HCEC 1CT (cell line): Measurements from ENCODE around the gene C18orf63.
"Not testable (repeated sequence)": the region's sequence is repeated elsewhere in the genome, so short reads cannot be mapped to it uniquely, and the experiment has no call there.

Experiments
- DNase-seq: peaks from one replicate; pipeline ENCODE4 v3.0.0-alpha.2; 2017

The C18orf63 gene

DNA sequence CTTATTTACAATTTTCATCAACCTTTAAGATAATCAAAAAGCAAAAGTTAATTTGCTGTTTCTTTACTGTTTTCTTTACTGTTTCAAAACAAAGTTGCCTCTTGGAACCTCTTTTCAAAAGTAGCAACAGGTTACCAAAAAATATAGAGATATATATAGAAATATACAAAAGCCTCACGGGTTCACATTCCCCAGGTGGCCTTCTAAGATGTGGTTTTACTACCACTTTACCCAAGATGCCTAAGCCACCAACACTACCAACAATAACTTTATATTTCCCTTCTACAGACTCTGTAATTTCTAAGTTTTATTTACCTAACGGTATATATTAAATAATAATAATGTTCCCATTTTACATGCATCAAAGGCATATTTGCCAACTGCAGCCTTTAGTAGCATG lies 28.8 kb upstream of the C18orf63 start:
- DNase-seq = no peak

DNA sequence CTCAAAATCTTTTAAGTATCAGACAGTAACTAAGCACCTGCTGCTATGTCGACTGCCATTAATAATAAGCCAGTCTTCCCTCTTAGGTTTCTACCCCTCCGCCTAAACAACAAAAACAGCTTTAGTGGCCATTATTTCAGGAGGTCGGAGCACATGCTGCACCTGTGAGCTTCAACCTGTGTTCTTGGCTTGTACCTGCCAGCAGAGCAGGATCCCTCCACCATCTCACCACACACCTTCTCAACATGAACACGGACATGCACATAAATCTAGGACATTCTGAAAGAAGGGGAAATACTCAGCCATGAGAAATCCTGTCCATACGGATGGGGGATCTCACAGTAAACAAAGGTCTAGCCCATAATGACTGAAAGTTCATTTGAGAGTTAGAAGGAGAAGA lies 27.6 kb upstream of the C18orf63 start:
- no peak for DNase-seq

DNA sequence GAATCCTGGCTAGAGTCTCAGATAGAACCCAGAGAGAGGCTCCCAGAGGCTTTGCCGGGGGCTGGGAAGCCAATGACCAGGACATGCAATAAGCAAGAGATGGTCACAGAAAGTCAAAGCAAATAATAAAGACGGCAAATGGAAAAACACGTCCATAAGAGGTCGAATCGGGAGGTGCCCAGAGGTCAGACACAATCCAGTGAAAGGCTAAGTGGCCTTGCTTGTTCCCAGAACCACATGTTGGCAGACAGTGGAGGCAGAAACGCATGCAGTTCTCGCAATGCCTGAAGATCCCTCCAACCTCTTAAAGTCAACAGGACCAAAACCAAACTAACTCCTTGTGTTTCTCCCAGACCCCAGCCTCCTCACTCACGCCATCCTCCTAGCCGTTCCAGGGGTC lies 26.9 kb upstream of the C18orf63 start:
- DNase-seq = no peak

DNA sequence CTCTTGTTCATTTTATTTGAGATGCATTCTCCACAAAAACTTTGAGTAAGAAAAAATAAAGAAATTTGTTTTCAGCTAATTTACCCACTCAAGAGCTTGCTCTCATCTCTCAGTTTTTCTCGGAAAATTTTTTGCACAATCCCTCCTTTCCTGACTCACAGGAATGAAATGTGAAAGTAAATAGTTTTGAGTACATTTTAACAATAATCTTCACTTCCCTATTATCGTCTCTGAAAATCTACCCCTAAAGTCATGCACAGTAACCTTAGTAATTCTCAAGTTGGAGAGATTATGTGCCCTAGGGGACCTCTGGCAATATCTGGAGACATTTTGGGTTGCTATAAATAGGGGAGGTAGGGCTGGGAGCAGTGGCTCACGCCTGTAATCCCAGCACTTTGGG lies 26.5 kb upstream of the C18orf63 start:
- DNase-seq = peak; percentile 43

DNA sequence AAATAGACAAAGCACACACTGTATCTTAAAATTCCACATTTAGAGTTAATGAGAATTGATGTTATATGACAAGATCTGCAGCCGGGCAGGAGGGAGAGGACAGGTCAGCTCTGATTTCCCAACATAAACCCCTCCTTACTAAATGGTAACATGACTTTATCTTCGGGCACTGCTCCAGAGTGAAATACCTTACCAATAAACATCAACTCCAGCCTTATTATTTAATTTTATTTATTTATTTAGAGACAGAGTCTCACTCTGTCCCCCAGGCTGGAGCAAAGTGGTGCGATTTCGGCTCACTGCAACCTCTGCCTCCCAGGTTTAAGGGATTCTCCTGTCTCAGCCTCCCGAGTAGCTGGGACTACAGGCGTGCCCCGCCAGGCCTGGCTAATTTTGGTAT lies 25.6 kb upstream of the C18orf63 start:
- DNase-seq = no peak

DNA sequence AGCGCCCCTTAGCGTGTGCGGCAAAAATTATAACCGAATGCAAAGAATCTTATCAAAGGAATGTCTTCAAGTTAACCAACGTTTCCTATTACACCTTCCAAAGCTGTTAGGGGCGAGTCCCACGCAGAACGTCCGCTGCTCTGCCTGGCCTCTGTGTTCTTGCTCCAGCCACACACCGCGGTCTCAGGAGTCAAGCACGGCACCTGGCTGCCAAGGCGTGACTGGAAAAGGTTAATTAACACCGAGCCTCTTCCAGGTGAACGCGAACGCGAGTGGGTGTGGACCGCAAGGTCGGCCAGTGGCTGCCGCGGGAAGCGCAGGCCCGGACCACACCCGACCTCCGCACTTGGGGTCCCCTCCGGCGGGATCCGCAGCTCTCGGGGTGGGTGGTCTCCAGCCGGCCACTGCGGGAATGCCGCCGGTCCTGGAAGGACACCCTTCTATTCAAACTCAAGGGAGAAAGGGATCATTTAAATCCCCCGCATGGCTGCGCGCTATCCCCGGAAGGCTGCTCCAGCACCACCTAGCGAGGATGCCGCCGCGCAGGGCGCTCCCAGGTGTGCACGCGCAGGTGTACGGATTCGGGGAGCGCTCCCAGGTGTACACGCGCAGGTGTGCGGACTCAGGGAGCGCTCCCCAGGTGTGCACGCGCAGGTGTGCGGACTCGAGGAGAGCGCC lies 24.7 kb upstream of the C18orf63 start:
- DNase-seq = no peak

DNA sequence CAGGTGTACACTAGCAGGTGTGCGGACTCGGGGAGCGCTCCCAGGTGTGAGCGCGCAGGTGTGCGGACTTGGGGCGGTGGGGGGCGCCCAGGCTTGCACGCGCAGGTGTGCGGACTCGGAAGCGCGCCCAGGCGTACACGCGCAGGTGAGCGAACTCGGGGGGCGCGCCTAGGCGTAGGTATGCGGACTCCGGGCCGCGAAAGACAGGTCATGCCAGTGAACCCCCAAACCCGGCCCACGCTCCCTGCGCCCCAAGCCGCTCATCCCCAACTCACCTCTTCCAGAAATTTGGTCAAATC lies 24.2 kb upstream of the C18orf63 start:
- no peak for DNase-seq

DNA sequence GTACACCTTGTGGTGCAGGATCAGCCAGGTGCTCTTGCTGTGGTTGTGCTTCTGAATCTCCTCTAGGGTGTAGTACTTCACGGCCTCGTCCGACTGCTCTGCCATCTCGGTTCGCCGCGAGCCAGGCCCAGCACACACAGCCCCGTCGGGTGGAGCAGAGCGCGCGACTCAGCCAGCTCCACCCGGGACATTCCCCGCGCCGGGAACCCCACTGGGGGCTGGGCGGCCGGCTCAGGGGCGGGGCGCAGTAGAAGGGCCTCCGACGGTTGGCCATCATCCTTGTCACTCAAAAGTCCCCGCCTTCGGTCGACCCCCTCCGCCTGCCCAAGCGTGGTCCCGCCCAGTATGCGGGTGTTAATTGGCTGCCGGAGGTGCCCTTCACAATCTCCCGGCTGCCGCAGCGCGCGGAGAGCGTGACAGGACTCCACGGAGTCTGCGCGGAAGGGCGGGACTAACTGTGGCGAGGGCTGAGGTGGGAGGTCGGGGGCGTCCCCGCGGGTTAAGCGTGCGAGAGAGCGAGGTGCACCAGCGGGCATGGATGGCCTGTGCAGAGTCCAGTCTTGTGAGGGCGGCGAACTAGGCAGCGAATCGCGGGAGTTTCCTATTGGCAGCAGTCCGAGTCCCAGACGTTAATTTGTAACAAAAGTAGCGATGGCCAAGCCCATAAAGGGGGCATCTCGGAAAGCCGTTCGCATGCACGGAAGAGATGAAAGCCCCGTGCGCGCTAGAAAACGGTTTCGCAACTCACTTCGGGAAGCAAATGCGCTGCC lies 23.7 kb upstream of the C18orf63 start, which contains the start of gene CYB5A:
TSS of gene CYB5A (minus strand) at position 193 of the 770 bp plus-strand sequence. CDS start at position 105, 88 bp downstream.
- peak; percentile 90 for DNase-seq

DNA sequence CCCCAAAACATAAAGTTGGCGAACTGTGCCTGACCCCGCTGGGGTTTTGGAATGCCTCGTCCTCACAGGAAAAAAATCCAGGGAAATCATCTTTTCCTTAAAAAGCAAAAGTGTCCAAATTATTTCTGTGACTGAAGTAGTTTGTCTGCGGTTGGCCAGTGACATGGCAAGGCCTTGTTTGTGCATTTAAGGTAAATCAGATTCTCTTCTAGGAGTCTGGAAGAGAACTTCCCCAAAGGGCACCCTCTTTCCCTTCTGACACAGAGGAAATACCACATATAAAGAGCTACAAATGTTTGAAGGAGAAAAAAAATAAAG lies 23.1 kb upstream of the C18orf63 start:
- DNase-seq = no peak

DNA sequence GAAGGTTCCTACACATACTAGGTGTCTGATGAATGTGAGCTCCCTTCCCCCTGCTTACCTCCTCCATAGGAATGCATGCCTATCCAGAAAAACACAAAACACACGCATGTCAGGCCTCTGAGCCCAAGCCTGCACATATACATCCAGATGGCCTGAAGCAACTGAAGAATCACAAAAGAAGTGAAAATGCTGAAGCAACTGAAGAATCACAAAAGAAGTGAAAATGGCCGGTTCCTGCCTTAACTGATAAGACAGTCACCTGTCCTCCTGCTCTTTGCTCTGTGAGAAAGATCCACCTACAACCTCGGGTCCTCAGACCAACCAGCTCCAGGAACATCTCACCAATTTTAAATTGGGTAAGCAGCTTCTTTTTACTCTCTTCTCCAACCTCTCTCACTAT lies 22.7 kb upstream of the C18orf63 start:
- DNase-seq = not testable (repeated sequence)

DNA sequence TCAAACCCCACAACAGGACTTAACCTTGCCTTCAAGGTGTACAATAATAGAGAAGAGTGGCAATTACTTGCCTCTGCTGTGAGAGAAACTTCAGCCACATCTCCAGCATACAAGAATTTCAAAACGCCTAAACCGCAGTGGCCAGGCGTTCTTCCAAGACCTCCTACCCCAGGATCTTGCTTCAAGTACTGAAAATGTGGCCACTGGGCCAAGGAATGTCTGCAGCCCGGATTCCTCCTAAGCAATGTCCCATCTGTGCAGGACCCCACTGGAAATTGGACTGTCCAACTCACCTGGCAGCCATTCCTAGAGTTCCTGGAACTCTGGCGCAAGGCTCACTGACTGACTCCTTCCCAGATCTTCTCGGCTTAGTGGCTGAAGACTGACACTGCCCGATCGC lies 21.1 kb upstream of the C18orf63 start:
- DNase-seq = no peak

DNA sequence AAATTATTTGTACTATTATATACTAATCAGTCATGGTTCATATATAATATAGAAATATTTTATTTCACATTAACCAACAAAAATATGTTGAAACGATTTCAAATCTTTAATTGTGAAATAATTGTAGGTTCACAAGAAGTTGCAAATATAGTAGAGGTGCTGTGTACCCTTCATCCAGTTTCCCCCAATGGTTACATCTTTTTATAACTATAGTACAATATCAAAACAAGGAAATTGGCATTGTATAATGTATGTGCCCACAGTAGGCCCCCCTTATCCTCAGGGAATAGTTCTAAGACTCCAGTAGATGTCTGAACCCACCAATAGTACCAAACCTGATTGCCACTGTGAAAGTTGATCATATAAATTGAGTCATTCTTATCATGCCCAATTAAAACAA lies 16.5 kb upstream of the C18orf63 start:
- DNase-seq = no peak

DNA sequence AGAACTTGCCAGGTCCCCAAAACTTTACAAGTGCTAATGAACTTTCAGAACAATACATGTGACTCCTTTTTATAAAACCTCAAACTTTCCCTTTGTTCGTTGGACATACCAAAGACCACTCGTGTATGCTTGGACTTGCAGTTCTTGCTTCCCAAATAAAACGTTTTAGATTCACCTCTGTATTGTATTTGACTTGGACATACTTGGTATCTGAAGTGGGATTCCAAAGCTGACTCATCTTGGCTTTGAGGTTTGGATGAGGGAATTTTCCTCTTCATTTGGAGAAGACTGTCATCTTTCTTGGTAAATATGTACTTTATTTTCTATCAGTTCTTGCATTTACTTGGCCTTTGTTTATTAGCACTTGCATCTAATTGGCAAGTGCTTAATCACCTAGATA lies 15.9 kb upstream of the C18orf63 start:
- DNase-seq = peak; percentile 29

DNA sequence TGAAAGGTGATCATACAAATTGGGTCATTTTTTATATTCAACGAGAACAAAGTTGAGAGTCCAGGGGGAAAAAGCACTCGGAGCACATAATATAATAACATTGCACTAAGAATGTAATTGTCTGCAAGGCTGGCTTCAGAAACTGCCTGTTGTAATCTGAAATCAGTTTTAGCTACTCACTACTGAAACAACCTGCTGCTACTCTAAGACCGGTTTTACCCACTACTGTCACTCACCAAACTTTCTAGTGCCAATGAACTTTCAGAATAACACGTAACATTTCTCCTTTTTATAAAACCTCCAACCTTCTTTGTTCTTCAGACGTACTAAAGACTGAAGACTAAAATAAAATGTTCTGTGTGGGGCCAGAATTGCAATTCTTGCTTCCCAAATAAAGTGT lies 12.3 kb upstream of the C18orf63 start:
- no peak for DNase-seq

DNA sequence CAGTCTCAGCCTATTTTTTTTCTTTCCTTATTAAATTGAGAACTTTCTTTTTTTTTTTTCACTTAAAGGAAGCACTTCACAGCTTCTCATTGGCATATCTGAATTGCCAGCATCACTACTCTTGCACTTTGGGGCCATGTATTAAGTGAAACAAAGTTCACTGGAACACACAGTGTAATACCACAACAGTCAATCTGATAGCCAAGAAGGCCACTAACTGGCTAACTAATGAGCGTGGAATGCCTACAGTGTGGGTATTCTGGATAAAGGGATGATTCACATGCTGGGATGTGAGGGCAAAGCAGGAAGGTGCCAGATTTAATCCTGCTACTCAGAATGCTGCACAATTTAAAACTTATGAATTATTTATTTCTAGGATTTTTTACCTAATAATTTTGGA lies 11.7 kb upstream of the C18orf63 start:
- DNase-seq = peak; percentile 59

DNA sequence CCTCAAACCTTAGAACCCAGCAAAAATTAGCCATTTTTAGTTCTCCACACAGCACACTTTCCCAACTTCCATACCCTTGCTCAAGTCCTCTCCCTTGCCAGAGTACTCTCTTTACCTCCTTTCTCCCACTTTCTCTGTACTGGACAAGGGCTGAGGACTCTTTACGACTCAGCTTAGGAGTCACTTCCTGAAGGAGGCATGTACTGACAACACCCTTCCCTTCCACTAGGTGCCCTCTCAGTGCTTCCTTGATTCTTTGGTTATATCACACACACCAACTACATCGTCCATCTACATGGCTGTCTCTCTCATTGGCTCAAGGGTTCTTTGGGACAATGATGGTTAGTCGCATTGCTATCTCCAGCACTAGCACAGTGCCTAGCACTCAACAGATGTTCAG lies 5.2 kb upstream of the C18orf63 start:
- DNase-seq = peak; percentile 81

DNA sequence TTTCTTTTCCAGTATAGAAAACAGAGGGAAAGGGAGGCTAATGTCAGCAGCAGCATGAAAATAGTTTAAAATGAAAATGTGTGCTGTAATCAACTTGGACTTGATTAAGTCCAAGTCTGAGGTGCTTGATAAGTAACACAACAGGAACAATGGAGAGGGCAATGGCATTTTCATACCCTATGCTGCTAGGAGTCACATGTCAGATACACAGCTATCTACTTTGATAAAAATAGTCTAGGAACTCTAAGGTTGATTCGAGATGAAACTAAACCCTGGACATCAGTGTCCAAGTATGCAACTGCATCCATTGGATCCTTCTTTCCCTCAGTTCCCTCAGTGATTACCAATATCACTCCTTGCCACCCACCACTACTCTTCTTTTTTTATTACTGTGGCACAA lies 4.6 kb upstream of the C18orf63 start:
- DNase-seq = no peak

DNA sequence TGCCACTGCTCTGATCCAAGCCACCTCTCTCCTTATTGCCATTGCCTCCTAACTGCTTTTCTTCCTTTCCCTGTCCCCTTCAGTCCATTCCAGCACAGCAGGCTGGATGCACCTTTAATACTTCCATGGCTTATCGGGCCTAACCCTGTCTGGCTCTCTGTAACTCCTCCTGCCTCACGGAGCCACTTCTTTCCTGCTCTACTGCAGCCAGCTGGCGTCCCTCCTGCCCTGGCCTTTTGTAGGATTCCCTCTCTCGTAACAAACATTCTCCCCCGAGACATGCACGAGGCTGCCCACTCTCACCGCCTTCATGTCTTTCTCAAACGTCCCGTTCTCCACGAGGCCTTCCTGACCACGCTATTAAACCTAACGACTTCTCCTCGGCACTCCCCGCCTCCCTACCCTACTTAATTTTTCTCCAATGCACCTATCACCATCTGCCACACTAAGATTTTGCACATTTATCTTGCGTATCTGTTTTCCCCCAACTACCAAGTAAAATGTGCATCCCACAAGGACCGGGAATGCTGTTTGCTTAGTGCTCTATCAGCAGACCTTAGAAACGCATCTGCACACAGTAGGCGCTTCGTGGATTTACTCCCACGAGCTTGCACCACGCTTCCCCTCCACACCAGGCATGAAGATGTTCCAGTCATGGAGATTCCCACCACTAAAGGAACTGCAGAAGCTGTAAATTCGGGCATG lies 728 bp upstream of the C18orf63 start:
- DNase-seq = no peak

DNA sequence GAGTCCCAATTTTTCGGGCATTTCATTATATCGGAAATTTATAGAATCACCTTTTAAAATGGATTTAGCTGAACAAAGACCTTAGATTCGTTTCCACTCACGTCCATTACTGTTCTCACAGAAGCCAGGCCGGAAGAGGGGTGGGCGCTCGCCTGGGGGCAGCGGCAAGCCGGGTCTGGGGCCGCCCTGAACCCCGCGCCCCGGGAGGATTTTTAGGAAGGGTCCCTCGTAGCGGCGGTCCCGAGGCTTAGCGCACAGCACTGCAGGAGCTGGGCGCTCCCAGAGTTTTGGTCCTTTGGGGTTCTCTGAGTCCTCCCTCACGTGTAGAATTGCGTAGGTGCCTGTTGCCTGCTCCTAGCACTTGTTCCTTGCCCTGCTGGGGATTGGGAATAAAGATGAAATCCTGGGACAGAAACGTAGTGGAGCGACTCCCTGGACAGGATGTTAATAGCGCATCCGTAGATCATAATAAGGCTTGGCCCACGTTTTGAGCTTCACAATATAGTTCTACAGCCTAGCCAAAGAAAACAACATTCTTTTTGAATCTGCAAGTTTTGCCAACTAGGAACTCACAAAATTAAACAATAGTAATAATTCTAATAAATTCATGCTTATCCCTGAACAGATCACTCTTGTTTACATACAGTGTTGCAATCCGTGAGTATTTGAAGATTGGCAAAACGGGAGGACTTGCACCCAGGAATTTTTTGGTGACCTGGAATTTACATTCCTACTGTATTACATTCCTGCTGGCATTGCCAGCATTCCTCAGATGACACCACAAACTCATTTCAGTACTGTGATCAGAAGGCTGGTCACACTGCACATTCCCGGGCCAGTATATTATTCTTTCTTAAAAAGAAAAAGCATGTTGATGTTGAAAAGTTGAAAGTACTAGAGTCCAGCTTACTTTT lies 875 bp downstream of the C18orf63 start:
- peak; percentile 79 for DNase-seq

DNA sequence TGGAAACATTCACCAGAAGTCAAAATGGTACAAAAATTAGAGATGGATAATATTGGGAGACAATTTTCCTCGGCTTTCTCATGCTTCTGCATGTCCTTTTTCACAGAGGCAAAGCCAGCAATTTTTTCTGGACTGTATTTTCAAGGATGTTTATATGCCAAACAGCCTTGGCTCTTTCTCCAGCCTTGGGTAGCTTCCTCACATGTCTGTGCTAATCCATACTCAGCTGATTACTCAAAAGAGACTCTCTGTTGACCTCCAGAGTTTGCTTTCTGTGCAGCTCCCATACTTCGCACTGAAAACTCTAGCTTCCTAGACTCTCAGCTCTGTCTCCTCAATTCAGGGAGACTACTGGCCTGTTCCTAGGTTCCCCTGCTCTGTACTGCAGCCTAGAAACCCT lies 10.6 kb downstream of the C18orf63 start:
- DNase-seq = no peak

DNA sequence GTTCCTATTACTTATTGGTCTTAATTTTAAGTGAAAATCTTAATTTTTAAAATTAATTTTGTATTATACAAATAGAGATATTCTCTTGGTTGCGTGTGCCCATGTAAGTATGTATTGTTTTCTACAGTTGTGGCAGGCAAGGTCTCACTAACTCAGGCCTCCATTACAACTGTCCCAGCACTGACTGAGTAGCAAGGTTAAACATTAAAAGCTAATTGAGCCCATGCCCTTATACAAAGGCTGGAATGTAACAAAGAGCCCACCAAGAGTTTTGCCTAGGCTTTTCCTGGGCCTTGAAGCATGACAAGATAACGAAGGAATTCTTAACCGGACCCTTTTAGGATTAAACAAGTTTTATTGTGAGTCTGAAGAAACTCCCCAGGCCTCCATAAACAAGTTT lies 11.2 kb downstream of the C18orf63 start:
- DNase-seq = not testable (repeated sequence)

DNA sequence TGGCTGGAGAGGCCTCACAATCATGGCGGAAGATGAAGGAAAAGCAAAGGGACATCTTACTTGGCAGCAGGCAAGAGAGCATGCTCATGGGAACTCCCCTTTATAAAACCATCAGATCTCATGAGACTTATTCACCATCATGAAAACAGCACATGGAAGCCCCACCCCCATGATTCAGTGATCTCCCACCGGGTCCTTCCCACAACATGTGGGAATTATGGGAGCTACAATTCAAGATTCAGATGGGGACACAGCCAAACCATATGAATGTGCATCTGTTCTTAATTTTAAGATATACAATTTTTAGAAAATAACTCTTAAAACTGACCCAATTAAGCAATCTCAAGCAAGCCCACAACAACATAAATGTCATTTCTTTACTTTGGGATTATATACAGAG lies 12.6 kb downstream of the C18orf63 start:
- no peak for DNase-seq

DNA sequence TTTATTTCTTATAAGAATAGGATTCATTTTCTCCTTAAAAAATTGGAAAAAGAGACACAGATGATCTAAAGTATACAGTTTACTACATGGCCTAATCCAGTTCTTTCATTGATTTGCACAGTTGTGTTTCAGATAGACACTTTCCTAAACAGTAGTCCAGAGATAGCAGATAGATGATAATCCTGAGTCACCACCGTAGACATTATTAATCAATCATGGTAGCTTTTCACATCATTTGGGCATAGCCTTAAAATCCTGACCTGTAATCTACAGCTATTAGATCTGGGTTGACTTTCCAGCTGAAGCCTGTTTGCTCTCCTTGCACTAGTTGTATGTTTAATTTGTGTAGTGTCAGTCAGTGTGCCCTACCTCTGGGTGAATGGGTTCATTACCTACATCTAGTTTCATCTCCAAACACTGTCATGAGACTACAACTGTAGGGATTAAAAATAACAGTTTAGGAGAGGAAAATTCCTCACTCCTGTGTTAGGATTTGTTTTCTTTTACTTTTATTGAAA lies 14.1 kb downstream of the C18orf63 start:
- DNase-seq = no peak
